H1 (cell line): Measurements from ENCODE around the gene ARID1B. TPM values are rescaled to one million over a fixed set of nuclear protein-coding genes. Genes with fewer than 3 reads are reported as not detected.

Experiments used
- CTCF ChIA-PET: fragments of 300-600 bp; sonication (Branson Sonifier 250); formaldehyde crosslinking; loops from one replicate; lab custom pipeline; 2021; ENCODE audit not compliant: partially characterized antibody; lab: Charles Lee
- POLR2A ChIA-PET: fragments of 300-600 bp; sonication (Branson Sonifier 250); formaldehyde crosslinking; loops from one replicate; lab custom pipeline; 2021; ENCODE audit warnings: inconsistent platforms; ENCODE audit not compliant: partially characterized antibody; lab: Charles Lee
- DNase-seq, 2 experiments: peaks; one replicate each; pipeline versions ENCODE4 v3.0.0 to v3.0.0-alpha.2; 2010 to 2022; ENCODE audit warnings: low spot score in 2 of 2, low read depth in 1 of 2, mixed read lengths in 1 of 2
- FAIRE-seq: peaks from 2 replicates; lab custom pipeline; 2011; peaks lifted over from hg19 to GRCh38; lab: Jason Lieb, UNC
- H2AFZ ChIP-seq: 2 replicates; pipeline ENCODE4 v1.8.1; 2012; ENCODE audit warnings: low read length, inconsistent platforms
- H2AK5ac ChIP-seq: 2 replicates; pipeline ENCODE4 v1.6.1; 2013; ENCODE audit warnings: low read depth, low read length
- H2BK120ac ChIP-seq: replicated peaks from 2 replicates; pipeline ENCODE3; 2013; ENCODE audit warnings: low read depth, low read length, inconsistent platforms
- H2BK12ac ChIP-seq: 2 replicates; pipeline ENCODE4 v1.6.1; 2013; ENCODE audit warnings: low read depth, low read length
- H2BK15ac ChIP-seq: 2 replicates; pipeline ENCODE4 v1.6.1; 2013; ENCODE audit warnings: low read length
- H2BK20ac ChIP-seq: 2 replicates; pipeline ENCODE4 v1.6.1; 2013; ENCODE audit warnings: low read length
- H2BK5ac ChIP-seq: 2 replicates; pipeline ENCODE4 v1.6.1; 2013; ENCODE audit warnings: low read depth, low read length
- H3K14ac ChIP-seq: 2 replicates; pipeline ENCODE4 v1.6.1; 2013; ENCODE audit warnings: inconsistent platforms; ENCODE audit not compliant: insufficient read length
- H3K18ac ChIP-seq: 2 replicates; pipeline ENCODE4 v1.6.1; 2013; ENCODE audit warnings: low read length; ENCODE audit errors: extremely low read depth
- H3K23ac ChIP-seq: 2 replicates; pipeline ENCODE4 v1.6.1; 2013; ENCODE audit warnings: inconsistent platforms; ENCODE audit not compliant: insufficient read length
- H3K23me2 ChIP-seq: 2 replicates; pipeline ENCODE4 v1.6.1; 2013; ENCODE audit warnings: low read depth, low read length
- H3K27ac ChIP-seq: 2 replicates; pipeline ENCODE4 v1.6.1; 2011; ENCODE audit warnings: low read depth, low read length, inconsistent platforms
- H3K27me3 ChIP-seq, 4 experiments: replicated peaks in 1 of 4; 1 replicate in 1 of 4; 2 replicates in 3 of 4; pipeline versions ENCODE4 v1.6.1 to v1.8.1; 2011 to 2013; ENCODE audit warnings: low read length in 3 of 4, mild to moderate bottlenecking in 3 of 4, inconsistent platforms in 2 of 4, mixed read lengths in 2 of 4, moderate library complexity in 1 of 4; ENCODE audit not compliant: control insufficient read depth in 3 of 4, insufficient read depth in 3 of 4; ENCODE audit errors: extremely low read depth in 1 of 4
- H3K36me3 ChIP-seq, 4 experiments: 2 replicates each; pipeline versions ENCODE4 v1.6.1 to v1.8.1; 2011 to 2013; ENCODE audit warnings: mild to moderate bottlenecking in 4 of 4, low read length in 3 of 4, moderate library complexity in 2 of 4, control low read depth in 1 of 4, inconsistent platforms in 1 of 4; ENCODE audit not compliant: insufficient read depth in 4 of 4, control insufficient read depth in 2 of 4
- H3K4ac ChIP-seq: replicated peaks from 2 replicates; pipeline ENCODE3; 2013; ENCODE audit warnings: low read length, low read depth, mixed read lengths, inconsistent platforms; ENCODE audit not compliant: insufficient read length
- H3K4me1 ChIP-seq, 4 experiments: replicated peaks in 1 of 4; 1 replicate in 1 of 4; 2 replicates in 3 of 4; pipeline versions ENCODE4 v1.6.1 to v1.8.1; 2011 to 2013; ENCODE audit warnings: low read length in 3 of 4, inconsistent platforms in 2 of 4, mixed read lengths in 1 of 4; ENCODE audit not compliant: insufficient read depth in 4 of 4, control insufficient read depth in 3 of 4
- H3K4me2 ChIP-seq, 2 experiments: 2 replicates each; pipeline versions ENCODE4 v1.6.1 to v1.8.1; 2011 to 2013; ENCODE audit warnings: low read depth in 2 of 2, low read length in 2 of 2, control low read depth in 1 of 2, inconsistent platforms in 1 of 2, mild to moderate bottlenecking in 1 of 2; ENCODE audit not compliant: insufficient read depth in 1 of 2
- H3K4me3 ChIP-seq, 4 experiments: fragments of 200-600, 300-600 bp in 1 of 4; sonication (generic), shearing (Covaris generic), sonication (Bioruptor Twin) in 1 of 4; 2 replicates each; pipeline versions ENCODE4 v1.5.1 to v1.8.1; 2011 to 2016; ENCODE audit warnings: low read length in 4 of 4, low read depth in 3 of 4, control low read depth in 2 of 4, inconsistent platforms in 2 of 4, mild to moderate bottlenecking in 2 of 4, mixed read lengths in 1 of 4, moderate library complexity in 1 of 4; ENCODE audit not compliant: insufficient read depth in 2 of 4; ENCODE audit errors: extremely low read depth in 1 of 4
- H3K56ac ChIP-seq: replicated peaks from 2 replicates; pipeline ENCODE3; 2013; ENCODE audit warnings: low read depth, mild to moderate bottlenecking, mixed read lengths, low read length, inconsistent platforms; ENCODE audit not compliant: insufficient read length
- H3K79me1 ChIP-seq: 2 replicates; pipeline ENCODE4 v1.6.1; 2013; ENCODE audit warnings: low read depth, low read length, control low read depth
- H3K79me2 ChIP-seq, 2 experiments: 2 replicates each; pipeline versions ENCODE4 v1.6.1 to v1.8.1; 2012 to 2013; ENCODE audit warnings: low read length in 2 of 2, mild to moderate bottlenecking in 2 of 2, inconsistent platforms in 1 of 2; ENCODE audit not compliant: insufficient read depth in 2 of 2, control insufficient read depth in 1 of 2
- H3K9ac ChIP-seq, 4 experiments: replicated peaks in 1 of 4; 1 replicate in 1 of 4; 2 replicates in 3 of 4; pipeline versions ENCODE4 v1.6.1 to v1.8.1; 2011 to 2013; ENCODE audit warnings: low read depth in 3 of 4, low read length in 3 of 4, control low read depth in 2 of 4, mild to moderate bottlenecking in 2 of 4, moderate library complexity in 2 of 4, inconsistent platforms in 1 of 4; ENCODE audit errors: extremely low read depth in 1 of 4
- H3K9me3 ChIP-seq, 2 experiments: 2 replicates each; pipeline versions ENCODE4 v1.6.1 to v1.8.1; 2012 to 2013; ENCODE audit warnings: mild to moderate bottlenecking in 2 of 2, moderate library complexity in 2 of 2, control low read depth in 1 of 2, inconsistent platforms in 1 of 2, low read depth in 1 of 2, low read length in 1 of 2, mixed read lengths in 1 of 2; ENCODE audit not compliant: insufficient read depth in 2 of 2
- H4K20me1 ChIP-seq, 2 experiments: replicated peaks in 1 of 2; 2 replicates each; pipeline versions ENCODE3 to v1.8.1; 2011 to 2013; ENCODE audit warnings: inconsistent platforms in 2 of 2, low read length in 2 of 2, mild to moderate bottlenecking in 1 of 2; ENCODE audit not compliant: insufficient read depth in 2 of 2, control insufficient read depth in 1 of 2
- H4K5ac ChIP-seq: 2 replicates; pipeline ENCODE4 v1.6.1; 2013; ENCODE audit warnings: low read length, low read depth, mixed read lengths, inconsistent platforms; ENCODE audit not compliant: insufficient read length
- H4K8ac ChIP-seq: 2 replicates; pipeline ENCODE4 v1.8.0; 2013; ENCODE audit warnings: mild to moderate bottlenecking, moderate library complexity, low read length, inconsistent platforms; ENCODE audit not compliant: insufficient read depth; ENCODE audit errors: extremely low read depth
- H4K91ac ChIP-seq: replicated peaks from 2 replicates; pipeline ENCODE3; 2013; ENCODE audit warnings: low read length, mixed read lengths, inconsistent platforms; ENCODE audit not compliant: insufficient read length
- MAFK ChIP-seq: IDR thresholded peaks from 2 replicates; pipeline ENCODE4 v1.6.1; 2012; ENCODE audit warnings: low read depth, mild to moderate bottlenecking, improper control_type of control experiment, low read length
- TAF1 ChIP-seq: IDR thresholded peaks from 2 replicates; pipeline ENCODE4 v1.6.1; 2011; ENCODE audit warnings: mild to moderate bottlenecking, low read depth, low read length
- WGBS, 2 experiments: shearing (Covaris generic) in 1 of 2; methylation state at CpG; one replicate each; pipeline versions ENCODE4 v1.1.6 to v1.1.7; 2013 to 2015; ENCODE audit warnings: low lambda C conversion rate in 2 of 2, mixed read lengths in 2 of 2, inconsistent platforms in 1 of 2, low coverage in 1 of 2, missing lambda C conversion rate in 1 of 2; ENCODE audit not compliant: insufficient replicate concordance in 2 of 2, insufficient coverage in 1 of 2, insufficient read length in 1 of 2; ENCODE audit errors: extremely low coverage in 1 of 2, missing lambda C conversion rate in 1 of 2; 5-methylcytosine and 5-hydroxymethylcytosine counted together
- polyA plus RNA-seq, 7 experiments: library from polyadenylated mRNA; depleted of rRNA in 3 of 7; stranded (reverse) in 5 of 7; unstranded in 2 of 7; fragments of >200 nt in 5 of 7; fragments of 200-250 nt in 2 of 7; gene quantifications; 1 replicate in 5 of 7; 2 replicates in 1 of 7; 4 replicates in 1 of 7; pipeline versions ENCODE4 v1.2.1 to v1.2.3, GENCODE V29; 2011 to 2013; ENCODE audit warnings: missing spikeins in 2 of 7, mixed read lengths in 2 of 7
- total RNA-seq: library from RNA; stranded (reverse); fragmentation: NEBNext Ultra II Directional; extraction: Animal tissue kit (Norgen Biotek cat#: 25700); gene quantifications from 2 replicates; pipeline ENCODE4 v1.2.1, GENCODE V29; 2021

The ARID1B gene
- total and polyA plus RNA-seq, 2 of the 8 experiments (the other 6 are each of a cell fraction or from before 2014, with no cell fraction given), result 24.3 to 70.3 TPM

DNA sequence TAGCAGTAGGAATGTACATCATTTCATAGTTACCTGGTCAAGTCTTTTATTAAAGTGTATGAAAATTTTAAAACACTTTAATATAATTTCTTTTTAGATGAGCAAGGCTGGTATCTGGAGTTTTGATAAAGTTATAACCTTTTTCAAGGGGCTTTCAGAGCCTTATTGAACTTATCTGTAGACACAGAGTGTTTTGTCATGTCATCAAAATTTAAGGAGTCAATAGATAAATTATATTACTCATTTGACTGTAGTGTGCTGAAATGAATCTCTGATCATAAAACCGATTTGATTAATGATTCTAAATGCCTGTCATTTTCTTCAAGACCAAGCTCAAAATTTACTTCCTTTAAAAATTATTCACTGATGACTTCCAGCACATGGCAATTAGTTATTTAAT is 125.6 kb downstream of the ARID1B start:
- H2BK20ac ChIP-seq, result no peak overlapping the region
- H2AK5ac ChIP-seq, result no peak overlapping the region
- peaks cover 0 to 70% of the 10 kb centered on the region in 2 experiments; a peak in 3 of 4 replicates for H3K79me2 ChIP-seq
- H2BK120ac ChIP-seq, result no peak overlapping the region
- no peak overlapping the region for H2AFZ ChIP-seq
- no peak overlapping the region for H3K4ac ChIP-seq
- 85% methylated on average over 1 of the region's 1 CpG; no CpG with 5 or more reads in 1 of the 2 experiments for WGBS, 2 experiments
- no peak overlapping the region for H3K4me3 ChIP-seq
- H4K91ac ChIP-seq, result no peak overlapping the region
- POLR2A ChIA-PET, result interaction anchor here (0.6 kb wide), 1 partner anchor 244 kb away, joined by 3 read pairs; no protein-coding TSS in a partner anchor
- H3K79me1 ChIP-seq, result peaks cover 8% of the 10 kb centered on the region; the same call in 1 of the 2 replicates
- H3K56ac ChIP-seq, result no peak overlapping the region
- no peak overlapping the region for H2BK5ac ChIP-seq
- peaks cover 0 to 7% (median 2%) of the 10 kb centered on the region in 4 experiments; a peak in 2 of 7 replicates for H3K4me1 ChIP-seq
- no peak overlapping the region for H4K5ac ChIP-seq
- H3K9ac ChIP-seq, result no peak overlapping the region
- H3K4me2 ChIP-seq, result no peak overlapping the region
- no peaks in the 10 kb centered on the region for H3K9me3 ChIP-seq
- no peak overlapping the region for H4K8ac ChIP-seq
- CTCF ChIA-PET, result interaction anchor here (0.8 to 1.5 kb wide), 2 partner anchors 22 to 35 kb away, joined by 3 to 4 read pairs; no protein-coding TSS in a partner anchor
- no peak overlapping the region for H3K14ac ChIP-seq
- TF ChIP-seq MAFK, result peak; percentile 72
- no peak for TF ChIP-seq TAF1
- no peak overlapping the region for H2BK12ac ChIP-seq
- H3K18ac ChIP-seq, result no peak overlapping the region
- H3K23ac ChIP-seq, result no peak overlapping the region
- no peak overlapping the region for H3K27ac ChIP-seq
- no peaks in the 10 kb centered on the region for H3K23me2 ChIP-seq
- H3K27me3 ChIP-seq, result no peaks in the 10 kb centered on the region
- peaks cover 5 to 13% of the 10 kb centered on the region in 2 experiments for H4K20me1 ChIP-seq
- no peak for FAIRE-seq
- no peak overlapping the region for H2BK15ac ChIP-seq
- no peak for DNase-seq
- peaks cover 0 to 2% (median 1%) of the 10 kb centered on the region in 4 experiments; a peak in 3 of 8 replicates for H3K36me3 ChIP-seq
